H1 (cell line): Measurements from ENCODE around the gene MTF1. TPM values are rescaled to one million over a fixed set of nuclear protein-coding genes. Genes with fewer than 3 reads are reported as not detected.

Source experiments
- NANOG ChIP-seq: IDR thresholded peaks from 2 replicates; pipeline ENCODE4 v1.6.1; 2011; ENCODE audit warnings: low read length, low read depth, mild to moderate bottlenecking, inconsistent platforms; ENCODE audit not compliant: insufficient read depth, poor library complexity, severe bottlenecking
- polyA plus RNA-seq, 7 experiments: library from polyadenylated mRNA; depleted of rRNA in 3 of 7; stranded (reverse) in 5 of 7; unstranded in 2 of 7; fragments of >200 nt in 5 of 7; fragments of 200-250 nt in 2 of 7; gene quantifications; 1 replicate in 5 of 7; 2 replicates in 1 of 7; 4 replicates in 1 of 7; pipeline versions ENCODE4 v1.2.1 to v1.2.3, GENCODE V29; 2011 to 2013; ENCODE audit warnings: missing spikeins in 2 of 7, mixed read lengths in 2 of 7
- total RNA-seq: library from RNA; stranded (reverse); fragmentation: NEBNext Ultra II Directional; extraction: Animal tissue kit (Norgen Biotek cat#: 25700); gene quantifications from 2 replicates; pipeline ENCODE4 v1.2.1, GENCODE V29; 2021

MTF1 gene
- total and polyA plus RNA-seq, 2 of the 8 experiments (the other 6 are each of a cell fraction or from before 2014, with no cell fraction given) = 4.0 to 15.5 TPM

- no peak for TF ChIP-seq NANOG
These were observed 51.6 kb downstream of the MTF1 start, which contains the start of the genes C1orf122 and YRDC (continued) for GRCh38 chr1:37807555-37808368.
